ENCODE data around the gene GJA4.
A peak's percentile ranks its signal among the peaks of the same experiment; 100 is the strongest.

GJA4 gene

GRCh38 chr1:34842073-34842472 lies 49.3 kb downstream of the GJA4 start:
- no peak for DNase-seq

GRCh38 chr1:34842952-34843371 lies 50.2 kb downstream of the GJA4 start:
- peak; percentile 7 for DNase-seq

DNA sequence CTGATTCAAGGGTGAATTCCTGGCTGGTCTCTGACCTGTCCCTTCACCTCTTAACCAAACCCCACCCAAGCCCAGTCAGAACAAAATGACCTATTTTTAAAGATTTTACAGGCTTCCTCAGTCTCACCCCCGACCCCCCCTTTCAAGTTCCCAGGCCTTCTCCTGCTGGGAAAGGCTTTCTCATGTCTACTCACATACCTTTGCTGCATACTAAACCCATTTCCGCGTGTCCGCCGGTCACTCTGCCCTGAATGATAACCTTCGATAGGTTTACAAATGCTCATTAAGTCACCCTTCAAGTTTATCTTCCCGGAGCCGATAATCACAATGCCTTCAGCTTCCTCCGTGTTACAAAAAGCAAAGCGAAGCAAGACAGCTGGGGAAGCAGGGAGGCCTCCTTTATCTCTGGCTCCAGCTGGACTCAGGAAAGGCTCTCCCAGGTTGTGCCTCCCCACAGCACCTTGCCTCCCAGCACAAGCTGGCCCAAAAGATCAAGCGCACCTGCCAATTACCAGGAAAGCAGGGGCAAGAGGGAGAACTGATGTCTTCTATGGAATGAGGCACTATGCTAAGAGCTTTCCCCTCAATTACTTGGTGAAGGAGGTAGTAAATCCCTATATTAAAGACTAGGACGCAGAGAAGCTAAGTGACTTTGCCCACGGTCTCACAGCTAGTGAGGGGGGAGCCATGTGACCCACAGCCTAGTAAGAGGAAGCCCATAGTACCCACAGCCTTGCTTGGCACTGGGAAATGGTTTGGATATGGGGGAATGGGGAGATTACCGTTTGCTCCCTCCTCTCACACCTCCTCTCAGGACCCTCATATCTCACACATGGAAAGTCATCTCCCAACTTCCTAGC lies 50.8 kb downstream of the GJA4 start:
- peak; percentile 63 for DNase-seq

- peak; percentile 88 for DNase-seq
Observed at GRCh38 chr1:34844252-34844634, 51.4 kb downstream of the GJA4 start.

Data from NCI-H146 (cell line).